ENCODE data around the gene HSD3B7.

Gene HSD3B7

DNA sequence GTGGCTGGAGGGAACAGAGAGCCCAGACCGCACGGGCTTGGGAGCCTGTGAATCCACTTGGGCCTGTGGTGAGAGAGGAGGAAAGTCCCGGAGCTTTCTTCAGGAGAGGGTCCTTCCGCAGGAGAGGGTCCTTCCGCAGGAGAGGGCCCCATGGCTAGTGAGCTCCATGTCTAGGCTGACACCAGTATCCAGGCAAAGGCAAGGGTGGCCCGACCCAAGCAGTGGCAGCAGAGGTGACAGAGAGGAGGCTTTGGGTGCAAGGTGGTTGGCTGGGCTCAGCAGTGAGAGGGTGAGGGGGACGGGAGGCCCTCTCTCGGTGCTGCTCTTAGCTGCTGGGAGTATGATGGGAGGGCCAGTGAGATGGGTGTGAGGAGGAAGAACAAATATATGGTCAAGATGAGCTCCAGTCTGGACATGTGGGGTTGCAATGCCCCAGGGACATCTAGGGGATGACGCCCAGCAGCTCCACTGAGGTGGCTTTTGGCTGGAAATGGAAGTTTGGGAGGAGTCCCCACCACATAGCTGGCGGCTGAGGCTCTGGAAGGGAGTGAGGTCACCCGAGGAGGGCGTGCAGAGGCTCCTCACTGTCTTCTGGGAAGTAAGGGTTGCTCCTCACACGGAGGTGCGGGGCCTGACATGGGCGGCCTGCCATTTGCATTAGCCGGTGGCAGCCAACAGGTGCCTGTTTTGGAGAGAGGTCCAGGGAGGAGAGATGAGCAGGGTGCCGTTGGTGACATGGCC is 2.3 kb upstream of the HSD3B7 start:
- no peak for DNase-seq (ENCODE audit: low spot score)

DNA sequence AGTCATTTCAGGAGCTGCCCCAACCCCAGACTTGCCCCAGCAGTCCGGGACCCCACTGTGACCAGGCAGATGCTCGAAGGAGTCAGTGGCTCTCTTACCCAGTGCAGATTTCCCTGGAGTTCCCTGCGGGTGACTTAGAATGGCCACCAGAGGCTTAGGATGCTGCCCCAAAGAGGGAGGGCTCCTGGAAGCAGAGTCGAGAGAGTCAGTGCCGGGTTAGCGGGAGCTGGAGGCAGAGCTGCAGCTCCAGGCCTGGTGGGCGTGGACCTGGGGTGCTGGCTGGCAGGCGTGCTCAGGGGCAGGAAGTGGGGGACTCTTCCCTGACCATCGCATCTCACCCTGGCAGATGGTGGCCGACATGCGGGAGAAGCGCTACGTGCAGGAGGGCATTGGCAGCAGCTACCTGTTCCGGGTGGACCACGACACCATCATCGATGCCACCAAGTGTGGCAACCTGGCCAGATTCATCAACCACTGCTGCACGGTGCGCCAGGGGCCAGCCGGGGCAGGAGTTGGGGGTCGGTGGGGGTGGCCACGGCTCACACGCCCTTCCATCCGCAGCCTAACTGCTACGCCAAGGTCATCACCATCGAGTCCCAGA is 1.6 kb upstream of the HSD3B7 start:
- DNase-seq (ENCODE audit: low spot score) = no peak

DNA sequence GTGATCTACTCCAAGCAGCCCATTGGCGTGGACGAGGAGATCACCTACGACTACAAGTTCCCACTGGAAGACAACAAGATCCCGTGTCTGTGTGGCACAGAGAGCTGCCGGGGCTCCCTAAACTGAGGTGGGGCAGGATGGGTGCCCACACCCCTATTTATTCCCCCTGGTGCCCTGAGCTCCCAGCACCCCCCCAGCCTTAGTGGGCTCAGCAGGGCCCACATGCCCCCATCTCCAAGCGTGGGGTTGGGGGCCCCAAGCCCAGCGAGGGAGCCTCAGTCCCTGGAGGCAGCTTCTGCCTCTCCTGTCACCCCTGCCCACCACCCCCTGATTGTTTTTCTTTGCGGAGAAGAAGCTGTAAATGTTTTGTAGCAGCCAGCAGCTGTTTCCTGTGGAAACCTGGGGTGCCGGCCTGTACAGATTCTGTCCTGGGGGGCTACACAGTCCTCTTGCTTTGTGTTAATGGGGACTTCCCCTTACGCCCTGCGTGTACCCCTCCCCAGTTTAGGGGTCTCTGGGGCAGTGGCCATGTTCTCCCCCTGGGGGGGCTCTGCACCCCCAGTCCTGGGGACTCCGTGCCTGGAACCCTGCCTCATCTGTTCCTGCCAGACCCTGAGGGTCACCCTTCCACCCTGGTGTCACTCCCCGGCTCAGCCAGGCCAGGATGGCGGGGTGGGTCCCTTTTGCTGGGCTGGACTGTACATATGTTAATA is 953 bp upstream of the HSD3B7 start:
- DNase-seq (ENCODE audit: low spot score) = no peak

DNA sequence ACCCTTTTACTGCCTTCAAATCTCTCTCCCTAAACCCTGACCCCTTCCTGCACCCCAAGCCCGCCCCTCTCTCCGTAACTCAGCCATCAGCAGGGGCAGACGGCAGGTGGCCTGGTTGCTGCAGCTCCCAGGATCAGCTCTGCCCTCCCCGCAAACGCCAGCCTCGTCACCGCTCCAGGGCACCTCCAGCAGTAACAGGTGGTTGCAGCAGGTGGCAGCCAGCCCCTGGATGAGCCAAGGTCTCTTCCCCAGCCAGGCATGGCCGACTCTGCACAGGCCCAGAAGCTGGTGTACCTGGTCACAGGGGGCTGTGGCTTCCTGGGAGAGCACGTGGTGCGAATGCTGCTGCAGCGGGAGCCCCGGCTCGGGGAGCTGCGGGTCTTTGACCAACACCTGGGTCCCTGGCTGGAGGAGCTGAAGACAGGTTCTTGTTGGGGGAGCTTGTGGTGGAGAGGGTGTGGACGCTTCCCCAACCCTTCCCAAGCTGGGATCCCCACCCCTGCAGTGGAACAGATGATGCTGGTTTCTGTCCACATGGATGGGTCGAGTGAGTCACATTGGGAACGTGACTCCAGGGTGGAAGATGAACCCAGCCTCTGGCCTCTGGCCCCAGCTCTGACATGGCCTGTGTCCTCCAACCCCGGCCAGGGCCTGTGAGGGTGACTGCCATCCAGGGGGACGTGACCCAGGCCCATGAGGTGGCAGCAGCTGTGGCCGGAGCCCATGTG is 558 bp downstream of the HSD3B7 start:
- DNase-seq (ENCODE audit: low spot score) = no peak

DNA sequence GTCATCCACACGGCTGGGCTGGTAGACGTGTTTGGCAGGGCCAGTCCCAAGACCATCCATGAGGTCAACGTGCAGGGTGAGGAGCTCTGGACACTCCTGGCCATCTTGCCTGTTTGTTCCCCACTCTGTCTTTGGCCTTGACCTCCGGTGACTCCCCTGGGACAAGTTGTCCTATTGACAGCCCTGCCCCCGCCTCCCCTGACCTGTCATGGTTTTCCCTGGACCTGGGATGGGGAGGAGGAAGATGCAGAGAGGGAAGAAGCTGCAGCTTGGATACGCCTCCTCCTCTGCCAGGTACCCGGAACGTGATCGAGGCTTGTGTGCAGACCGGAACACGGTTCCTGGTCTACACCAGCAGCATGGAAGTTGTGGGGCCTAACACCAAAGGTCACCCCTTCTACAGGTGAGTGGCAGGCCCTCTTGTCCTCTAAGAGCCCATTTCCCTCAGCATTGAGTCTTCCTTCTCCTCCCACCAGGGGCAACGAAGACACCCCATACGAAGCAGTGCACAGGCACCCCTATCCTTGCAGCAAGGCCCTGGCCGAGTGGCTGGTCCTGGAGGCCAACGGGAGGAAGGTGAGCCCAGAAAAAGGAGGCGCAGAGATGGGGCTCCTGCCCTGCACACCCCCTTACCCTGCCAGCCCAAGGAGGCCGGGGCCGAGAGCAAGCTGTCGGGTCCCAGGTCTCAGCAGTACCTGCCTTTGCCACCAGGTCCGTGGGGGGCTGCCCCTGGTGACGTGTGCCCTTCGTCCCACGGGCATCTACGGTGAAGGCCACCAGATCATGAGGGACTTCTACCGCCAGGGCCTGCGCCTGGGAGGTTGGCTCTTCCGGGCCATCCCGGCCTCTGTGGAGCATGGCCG is 1.4 kb downstream of the HSD3B7 start:
- no peak for DNase-seq (ENCODE audit: low spot score)

DNA sequence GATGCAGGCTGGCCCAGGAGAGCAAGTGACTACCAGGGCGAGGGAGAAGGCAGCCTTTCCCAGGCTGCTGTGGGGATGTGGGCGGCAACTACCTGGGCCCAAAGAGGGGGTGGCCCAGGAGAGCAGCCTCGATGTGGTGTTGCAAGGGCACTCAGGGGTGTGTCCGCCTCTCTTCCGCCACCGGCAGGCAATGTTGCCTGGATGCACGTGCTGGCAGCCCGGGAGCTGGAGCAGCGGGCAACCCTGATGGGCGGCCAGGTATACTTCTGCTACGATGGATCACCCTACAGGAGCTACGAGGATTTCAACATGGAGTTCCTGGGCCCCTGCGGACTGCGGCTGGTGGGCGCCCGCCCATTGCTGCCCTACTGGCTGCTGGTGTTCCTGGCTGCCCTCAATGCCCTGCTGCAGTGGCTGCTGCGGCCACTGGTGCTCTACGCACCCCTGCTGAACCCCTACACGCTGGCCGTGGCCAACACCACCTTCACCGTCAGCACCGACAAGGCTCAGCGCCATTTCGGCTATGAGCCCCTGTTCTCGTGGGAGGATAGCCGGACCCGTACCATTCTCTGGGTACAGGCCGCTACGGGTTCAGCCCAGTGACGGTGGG is 2.7 kb downstream of the HSD3B7 start:
- DNase-seq (ENCODE audit: low spot score) = no peak

DNA sequence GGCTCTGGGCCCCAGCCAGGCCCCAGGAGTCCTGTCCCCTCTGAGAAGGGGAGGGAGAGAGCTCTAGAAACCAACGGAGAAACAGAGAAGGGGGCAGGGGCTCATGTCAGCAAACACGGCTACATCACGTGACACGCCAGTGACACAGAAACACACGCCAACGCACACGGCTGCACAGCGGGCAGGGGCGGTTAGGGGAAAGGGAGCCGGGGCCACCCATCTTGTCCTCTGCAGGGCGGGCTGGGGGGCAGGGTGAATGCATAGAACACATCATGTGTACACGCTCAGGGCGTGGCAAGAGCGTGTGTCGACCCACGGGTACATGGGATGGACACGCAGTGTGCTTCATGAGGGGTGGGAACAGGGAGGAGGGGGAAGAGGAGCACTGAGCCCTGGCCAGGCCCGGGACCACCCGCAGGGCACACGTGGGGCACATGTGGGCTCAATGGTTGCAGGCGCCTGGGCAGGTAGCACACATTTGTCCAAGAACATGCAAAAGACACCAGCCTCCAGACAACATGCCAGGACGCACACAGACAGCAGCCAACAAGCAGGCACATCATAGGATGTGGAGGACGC is 4.6 kb downstream of the HSD3B7 start:
- no peak for DNase-seq (ENCODE audit: low spot score)

DNA sequence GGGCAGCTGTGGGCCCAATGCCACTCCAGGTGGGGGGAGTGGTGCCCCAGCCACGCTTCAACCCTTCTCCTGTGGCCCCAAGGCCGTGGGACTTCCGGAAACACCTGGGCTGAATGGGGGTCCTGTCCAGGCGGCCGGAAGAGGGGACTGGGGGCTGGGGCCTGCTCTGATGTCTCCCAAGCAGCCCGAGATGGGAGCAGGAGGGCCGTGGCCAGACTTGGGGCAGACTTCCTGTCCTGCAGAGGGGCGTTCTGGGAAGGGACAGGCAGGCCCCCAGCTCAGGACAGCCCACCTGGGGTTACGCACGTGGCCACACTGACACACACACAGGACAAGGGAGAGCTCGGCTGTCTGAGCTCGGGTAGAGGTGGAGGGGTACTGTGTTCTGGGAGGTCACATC is 5.1 kb downstream of the HSD3B7 start:
- DNase-seq (ENCODE audit: low spot score) = no peak

DNA sequence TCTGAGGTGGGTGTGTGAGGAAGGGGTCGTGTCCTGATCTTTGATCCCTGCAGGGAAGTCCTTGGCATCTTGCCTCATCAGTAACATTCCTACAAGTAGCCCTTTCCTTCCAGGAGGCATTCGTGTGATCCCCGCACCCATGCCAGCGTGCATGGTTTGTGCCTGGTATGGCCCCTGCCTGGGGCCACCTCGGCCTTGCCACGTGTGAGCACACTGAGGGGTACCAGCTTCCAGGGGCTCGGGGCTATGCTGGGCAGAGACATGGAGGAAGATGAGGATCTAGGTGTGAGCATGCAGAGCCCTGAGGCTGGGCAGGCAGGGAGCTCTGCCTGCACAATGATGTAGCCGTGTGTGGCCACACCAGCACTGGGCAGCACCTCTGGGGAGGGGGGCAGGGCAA is 6.0 kb downstream of the HSD3B7 start:
- no peak for DNase-seq (ENCODE audit: low spot score)

DNA sequence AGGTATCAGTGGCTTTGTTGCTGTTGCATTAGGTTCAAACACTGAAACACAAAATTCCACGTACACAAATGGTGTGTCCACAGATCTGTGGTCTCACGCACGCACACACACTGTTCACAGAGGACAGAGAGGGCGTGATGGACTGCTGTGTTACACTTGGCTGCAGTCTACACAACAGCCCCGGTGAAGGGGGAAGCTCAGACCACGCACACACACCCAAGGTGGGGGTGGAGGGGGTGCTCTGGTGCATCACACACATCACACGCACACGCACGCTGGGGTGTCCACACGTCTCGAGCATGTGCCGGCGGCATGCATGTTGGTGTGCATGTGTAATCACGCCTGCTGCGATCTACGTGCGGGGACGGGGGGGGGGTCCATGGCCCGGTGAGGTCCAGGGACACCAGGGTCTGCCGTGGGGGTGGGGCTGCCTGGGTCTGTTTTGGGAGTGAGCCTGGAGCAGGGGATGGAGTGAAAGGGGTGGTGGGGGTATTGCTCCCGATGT is 7.3 kb downstream of the HSD3B7 start:
- no peak for DNase-seq (ENCODE audit: low spot score)

DNA sequence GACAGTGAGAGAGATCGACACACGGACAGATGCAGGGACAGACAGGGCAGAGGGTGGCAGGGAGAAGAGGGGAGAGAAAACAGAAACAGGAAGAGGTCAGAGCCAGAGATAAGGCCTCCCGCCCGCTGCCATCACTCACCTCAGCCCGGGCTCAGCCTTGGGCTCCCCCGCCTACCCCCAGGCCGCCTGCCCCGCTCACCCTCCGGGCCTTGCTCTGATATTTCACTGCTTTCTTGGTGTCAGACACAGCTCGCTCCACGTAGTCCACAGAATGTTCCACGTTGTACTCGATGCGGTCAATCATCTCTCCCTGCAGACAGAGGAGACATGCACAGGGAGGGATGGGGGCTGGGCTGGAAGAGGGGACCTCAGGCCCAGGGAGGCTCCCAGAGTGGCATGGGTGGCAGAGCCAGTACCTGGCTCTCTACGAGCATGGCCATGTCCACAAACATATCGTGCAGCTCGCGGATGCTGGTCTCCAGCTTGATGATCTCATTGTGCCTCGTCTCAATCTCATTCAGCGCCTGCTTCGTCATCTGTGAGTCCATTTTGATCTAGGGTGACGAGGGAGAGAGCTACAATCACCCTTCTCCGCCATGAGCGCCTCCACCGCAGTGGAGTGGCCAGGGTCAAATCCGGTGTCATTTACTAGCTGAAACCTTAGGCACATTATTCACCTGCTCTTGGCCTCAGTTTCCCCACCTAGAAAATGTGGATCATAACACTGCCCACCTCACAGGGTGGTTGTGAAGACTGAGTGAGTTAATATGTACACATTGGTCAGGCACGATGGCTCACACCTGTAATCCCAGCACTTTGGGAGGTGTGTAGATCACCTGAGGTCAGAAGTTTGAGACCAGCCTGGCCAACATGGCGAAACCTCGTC is 8.2 kb downstream of the HSD3B7 start:
- no peak for DNase-seq (ENCODE audit: low spot score)

DNA sequence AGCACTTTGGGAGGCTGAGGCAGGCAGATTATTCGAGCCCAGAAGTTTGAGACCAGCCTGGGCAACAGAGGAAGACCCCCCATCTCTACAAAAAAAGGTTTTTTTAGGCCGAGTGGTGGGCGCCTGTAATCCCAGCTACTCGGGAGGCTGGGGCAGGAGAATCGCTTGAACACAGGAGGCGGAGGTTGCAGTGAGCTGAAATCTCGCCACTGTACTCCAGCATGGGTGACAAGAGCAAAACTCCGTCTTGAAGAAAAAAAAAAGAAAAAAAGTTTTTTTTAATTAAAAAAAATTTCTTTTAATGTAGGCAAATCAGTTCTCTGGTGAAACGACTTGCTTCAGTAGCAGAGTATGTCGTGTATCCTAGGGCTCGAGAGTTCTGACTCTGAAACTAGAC is 10.9 kb downstream of the HSD3B7 start:
- no peak for DNase-seq (ENCODE audit: low spot score)

DNA sequence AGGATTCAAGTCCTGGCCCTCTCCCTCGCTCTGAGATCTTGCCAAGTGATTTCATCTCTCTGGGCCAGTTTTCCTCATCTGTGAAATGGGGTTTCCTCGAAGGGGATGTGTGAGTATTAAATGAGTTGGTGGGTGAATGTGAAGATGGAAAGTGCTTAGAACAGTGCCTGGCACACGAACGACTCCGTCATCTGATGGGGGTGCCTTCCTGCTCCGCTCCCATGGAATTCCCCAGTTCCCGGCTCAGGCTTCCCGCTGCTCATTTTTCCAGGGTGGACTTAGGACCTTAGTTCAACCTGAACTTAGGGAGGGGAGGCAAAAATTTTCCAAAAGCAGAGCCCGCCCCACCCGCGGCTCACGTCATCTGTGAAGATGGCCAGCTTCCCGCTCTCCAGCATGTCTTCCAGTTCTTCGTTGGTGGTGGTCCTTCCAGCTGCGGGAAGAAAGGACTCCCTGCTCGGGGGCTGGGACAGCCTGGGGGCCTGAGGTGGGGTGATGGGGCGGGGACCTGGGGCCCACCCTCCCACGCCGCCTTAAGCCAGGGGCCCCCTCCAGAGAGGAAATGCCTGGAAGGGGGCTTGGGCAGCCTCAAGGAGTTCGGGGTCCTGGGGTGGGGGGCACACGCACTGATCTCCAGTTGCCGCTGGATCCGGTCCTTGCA is 11.4 kb downstream of the HSD3B7 start:
- DNase-seq (ENCODE audit: low spot score) = no peak

DNA sequence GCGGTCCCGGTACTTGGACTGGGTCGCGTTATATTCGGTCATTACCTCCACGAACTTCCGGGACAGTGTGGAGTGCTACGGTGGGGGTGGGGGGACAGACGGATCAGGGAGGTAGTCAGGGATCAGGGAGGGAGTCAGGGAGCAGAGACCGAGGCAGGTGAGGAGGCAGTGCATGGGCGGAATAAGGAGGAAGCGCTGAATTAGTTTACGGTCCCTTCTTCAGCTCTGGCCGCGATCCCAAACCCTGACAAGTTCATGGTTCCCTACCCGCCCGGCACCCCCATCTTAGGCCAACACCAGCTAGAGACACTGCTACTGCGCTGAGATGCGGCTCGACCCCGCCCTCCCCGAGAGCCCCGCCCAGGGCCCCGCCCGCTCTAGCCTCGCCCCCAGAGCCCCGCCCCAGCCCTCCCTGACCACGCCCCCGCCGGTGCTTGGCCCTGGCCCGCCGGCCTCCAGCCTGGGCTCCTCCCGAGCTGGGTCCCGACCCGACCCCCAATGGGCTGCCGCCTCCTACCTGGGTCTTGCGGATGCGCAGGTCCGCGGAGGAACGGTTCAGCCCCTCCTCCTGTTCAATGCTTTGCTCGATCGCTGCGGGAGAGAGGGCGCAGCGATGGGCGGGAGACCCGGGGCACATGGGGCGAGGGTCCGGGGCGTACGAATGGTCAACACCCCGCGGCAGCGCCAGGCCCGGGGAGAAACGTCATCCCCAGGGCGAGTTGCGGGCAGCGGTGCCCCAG is 12.1 kb downstream of the HSD3B7 start:
- no peak for DNase-seq (ENCODE audit: low spot score)

DNA sequence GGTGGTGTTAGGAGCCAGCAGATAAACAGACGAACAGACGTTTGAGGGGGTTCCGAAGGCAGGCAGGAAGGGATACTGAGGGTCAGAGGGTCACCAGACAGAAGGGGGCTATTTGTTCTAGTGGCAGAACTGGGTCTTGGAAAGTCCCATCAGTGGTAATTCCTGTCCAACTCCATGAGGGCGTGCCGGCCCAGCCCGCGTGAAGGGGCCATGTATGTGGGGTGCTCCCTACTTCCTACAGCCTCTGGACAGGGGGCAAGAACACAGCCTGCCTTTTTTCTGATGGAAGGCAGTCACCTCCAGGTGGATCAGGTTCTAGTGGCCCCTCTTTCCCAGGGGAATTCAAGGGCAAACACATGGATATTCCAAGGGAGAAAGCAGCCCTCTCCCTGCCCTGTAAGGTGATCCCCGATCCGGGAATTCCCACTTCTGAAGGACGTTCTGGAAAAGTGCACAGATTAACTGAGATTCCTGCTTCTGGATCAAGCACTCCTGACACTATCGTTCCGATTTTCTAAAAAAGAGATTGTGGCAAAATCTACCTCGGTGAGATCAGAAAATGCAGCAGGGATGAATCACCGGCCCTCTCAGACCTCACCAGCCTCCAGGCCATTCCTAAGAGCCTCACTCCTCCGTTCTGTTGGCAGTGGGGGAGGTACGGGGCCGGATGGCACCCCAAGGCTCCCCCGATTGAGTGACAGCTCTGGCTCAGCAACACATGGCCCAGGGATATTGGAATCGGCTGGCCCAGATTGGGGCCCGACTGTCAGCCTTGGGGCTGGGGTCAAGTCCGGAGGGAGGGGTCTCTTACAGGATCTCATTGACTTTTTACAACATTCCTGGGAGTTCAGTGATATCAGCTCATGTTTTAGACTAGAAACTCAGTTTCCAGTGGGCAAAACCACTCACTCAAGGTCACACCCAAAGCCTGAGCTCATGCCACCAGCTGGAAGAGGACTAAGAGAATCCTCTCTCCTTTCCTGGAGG is 13.0 kb downstream of the HSD3B7 start:
- no peak for DNase-seq (ENCODE audit: low spot score)

DNA sequence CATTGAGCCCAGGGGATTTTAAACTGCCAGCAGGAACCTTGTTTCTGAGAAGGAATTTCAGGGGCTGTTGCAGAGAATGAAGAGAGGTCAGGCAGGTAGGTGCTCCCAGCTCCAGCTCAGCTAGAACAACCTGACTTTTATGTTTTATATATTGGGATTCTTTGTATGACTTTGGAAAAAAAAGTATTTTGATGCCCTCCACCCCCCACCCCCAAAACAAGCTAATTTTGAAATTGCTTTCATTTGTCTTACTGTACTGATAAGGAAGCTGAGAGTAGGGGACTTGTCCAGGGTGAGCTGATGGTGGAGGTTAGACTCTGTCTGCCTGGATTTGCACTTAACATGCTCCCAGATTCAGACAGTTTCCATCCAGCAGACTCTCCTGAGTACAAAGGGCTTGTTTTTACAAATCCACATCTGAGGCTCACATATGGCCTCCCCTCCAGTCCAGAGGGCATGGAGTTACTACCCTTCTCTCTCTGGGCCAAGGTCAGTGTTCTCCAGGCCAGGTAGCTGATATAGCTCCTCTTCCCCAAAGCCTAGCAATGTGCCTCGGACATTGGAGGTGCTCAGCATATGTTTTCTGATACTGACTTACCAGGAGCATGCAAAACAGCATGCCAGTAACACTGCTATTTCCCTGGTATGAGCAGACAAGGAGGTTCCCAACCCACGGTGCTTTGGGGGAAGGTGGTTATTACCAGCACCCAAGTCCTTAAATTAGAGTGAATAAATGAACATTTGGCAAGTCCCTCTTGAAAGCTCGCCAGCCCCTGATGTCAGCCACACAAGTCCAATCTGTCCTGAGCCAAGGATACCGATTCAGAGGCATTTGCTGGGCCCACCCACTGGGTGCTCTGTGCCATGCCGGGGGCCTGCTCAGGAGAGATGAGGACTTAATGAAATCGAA is 14.1 kb downstream of the HSD3B7 start:
- no peak for DNase-seq (ENCODE audit: low spot score)
